ENCODE results near the gene SPOCK1.

GRCh38 chr5:137300411-137301240 lies 198.5 kb downstream of the SPOCK1 start:
- TF ChIP-seq POLR2AphosphoS5 (IDR thresholded peaks at IDR 0.05; ENCODE audit: low read depth) (no peak), CTCF (conservative IDR thresholded peaks at IDR 0.05; ENCODE audit: low read depth in 2 of 2) (no peak), ETS1 (IDR thresholded peaks at IDR 0.05) (no peak), CREB1 (CRISPR knock-in tag; IDR thresholded peaks at IDR 0.05; ENCODE audit: low read depth) (no peak), EZH2phosphoT487 (IDR thresholded peaks at IDR 0.05; ENCODE audit: unreplicated experiment) (no peak), ZNF114 (CRISPR knock-in tag; IDR thresholded peaks at IDR 0.05) (no peak)

Data from GM23338 (cell line).